ENCODE measurements around the gene HOXB3.

Gene HOXB3

DNA sequence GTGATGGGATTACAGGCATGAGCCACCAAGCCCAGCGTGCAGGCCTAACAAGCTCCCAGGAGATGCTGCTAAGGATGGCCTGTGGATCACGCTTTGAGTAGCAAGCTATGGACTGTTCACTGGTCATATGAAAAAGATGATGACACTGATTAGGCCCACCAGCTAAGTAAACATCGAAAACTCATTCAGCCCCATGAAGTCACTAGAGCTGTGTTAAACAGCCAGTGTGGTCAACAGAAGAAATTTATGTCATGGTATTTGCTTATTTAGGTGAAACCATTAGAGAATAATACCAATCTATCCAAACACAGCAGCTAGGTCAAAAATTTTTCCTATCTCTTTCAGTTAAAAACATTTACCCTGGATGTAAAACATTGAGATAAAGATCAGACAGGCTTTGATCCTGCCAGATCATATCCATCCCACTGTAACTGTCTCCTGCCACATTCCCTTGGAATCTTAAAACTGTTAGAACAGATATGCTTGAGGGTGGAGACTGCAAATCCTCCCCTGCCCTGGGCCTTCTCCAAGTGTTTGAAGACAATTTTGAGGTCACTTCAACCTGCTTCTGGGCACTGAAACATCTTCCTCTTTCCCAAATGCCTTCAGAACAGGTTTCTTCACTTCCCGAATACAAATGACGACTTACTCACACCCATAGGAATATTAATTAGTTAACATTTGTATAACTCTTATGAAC lies 90.2 kb downstream of the HOXB3 start:
- ATAC-seq, result no peak
- Mint-ChIP-seq H3K36me3 (no peaks in the 10 kb centered on the region), H3K27ac (no peak overlapping the region), H3K4me3 (no peak overlapping the region), H3K27me3 (peaks cover 53% of the 10 kb centered on the region), H3K9me3 (no peaks in the 10 kb centered on the region), H3K4me1 (no peaks in the 10 kb centered on the region)

- peaks cover 54% of the 10 kb centered on the region for H3K27me3 Mint-ChIP-seq
These were observed 90.8 kb downstream of the HOXB3 start for GRCh38 chr17:48499248-48499647.

More at GRCh38 chr17:48499248-48499647, 90.8 kb downstream of the HOXB3 start:
- no peak for ATAC-seq
- Mint-ChIP-seq H3K27ac (no peak overlapping the region), H3K36me3 (no peaks in the 10 kb centered on the region), H3K4me3 (no peak overlapping the region), H3K4me1 (no peaks in the 10 kb centered on the region), H3K9me3 (no peaks in the 10 kb centered on the region)

All from stimulated activated memory B cell treated with anti-CD40 and anti-IgM and Interleukin-4, amounts not matched to agents 10 μg/mL and 1 μg/mL and 100 μg/mL, for 72 hours (primary cell).